ENCODE results near the gene ARL10. TPM values are rescaled to one million over a fixed set of nuclear protein-coding genes. Genes with fewer than 3 reads are reported as not detected.

The ARL10 gene
- total RNA-seq, 4 donors from 2014 or later, result 12.0 to 54.6 (median 16.9) TPM

DNA sequence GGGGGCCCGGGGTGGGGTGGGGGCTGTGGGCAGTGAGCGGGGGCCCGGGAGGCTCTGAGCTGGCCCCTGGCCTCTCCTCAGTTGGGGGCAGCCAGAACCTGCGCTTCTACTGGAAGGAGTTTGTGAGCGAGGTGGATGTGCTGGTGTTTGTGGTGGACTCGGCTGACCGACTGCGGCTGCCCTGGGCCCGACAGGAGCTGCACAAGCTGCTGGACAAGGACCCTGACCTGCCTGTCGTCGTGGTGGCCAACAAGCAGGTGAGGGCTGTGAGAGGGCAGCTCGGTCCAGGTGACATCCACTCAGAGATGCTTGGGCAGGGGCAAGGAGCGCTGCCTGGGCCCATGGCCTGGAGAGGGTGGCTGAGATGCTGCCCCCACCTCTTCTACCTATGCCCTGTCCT, 3.4 kb downstream of the ARL10 start:
- WGBS, 2 donors, result 97 to 98% methylated on average over 11 to 13 of the region's 13 CpGs
- Histone ChIP-seq H3K36me3 (peaks cover 0 to 54% (median 0%) of the 10 kb centered on the region in 3 donors), H3K4me1 (peaks cover 0 to 33% (median 2%) of the 10 kb centered on the region in 4 donors), H3K4me3 (no peak overlapping the region), H3K9me3 (no peaks in the 10 kb centered on the region), H3K27ac (no peak overlapping the region), H3K27me3 (no peaks in the 10 kb centered on the region)
- TF ChIP-seq POLR2A (IDR thresholded peaks at IDR 0.05) (no peak), EP300 (IDR thresholded peaks at IDR 0.05) (no peak)
- TF ChIP-seq, protein P1, sequence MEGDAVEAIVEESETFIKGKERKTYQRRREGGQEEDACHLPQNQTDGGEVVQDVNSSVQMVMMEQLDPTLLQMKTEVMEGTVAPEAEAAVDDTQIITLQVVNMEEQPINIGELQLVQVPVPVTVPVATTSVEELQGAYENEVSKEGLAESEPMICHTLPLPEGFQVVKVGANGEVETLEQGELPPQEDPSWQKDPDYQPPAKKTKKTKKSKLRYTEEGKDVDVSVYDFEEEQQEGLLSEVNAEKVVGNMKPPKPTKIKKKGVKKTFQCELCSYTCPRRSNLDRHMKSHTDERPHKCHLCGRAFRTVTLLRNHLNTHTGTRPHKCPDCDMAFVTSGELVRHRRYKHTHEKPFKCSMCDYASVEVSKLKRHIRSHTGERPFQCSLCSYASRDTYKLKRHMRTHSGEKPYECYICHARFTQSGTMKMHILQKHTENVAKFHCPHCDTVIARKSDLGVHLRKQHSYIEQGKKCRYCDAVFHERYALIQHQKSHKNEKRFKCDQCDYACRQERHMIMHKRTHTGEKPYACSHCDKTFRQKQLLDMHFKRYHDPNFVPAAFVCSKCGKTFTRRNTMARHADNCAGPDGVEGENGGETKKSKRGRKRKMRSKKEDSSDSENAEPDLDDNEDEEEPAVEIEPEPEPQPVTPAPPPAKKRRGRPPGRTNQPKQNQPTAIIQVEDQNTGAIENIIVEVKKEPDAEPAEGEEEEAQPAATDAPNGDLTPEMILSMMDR (IDR thresholded peaks at IDR 0.05), result no peak
- no peak for DNase-seq (ENCODE audit: low spot score in 2 of 2)

DNA sequence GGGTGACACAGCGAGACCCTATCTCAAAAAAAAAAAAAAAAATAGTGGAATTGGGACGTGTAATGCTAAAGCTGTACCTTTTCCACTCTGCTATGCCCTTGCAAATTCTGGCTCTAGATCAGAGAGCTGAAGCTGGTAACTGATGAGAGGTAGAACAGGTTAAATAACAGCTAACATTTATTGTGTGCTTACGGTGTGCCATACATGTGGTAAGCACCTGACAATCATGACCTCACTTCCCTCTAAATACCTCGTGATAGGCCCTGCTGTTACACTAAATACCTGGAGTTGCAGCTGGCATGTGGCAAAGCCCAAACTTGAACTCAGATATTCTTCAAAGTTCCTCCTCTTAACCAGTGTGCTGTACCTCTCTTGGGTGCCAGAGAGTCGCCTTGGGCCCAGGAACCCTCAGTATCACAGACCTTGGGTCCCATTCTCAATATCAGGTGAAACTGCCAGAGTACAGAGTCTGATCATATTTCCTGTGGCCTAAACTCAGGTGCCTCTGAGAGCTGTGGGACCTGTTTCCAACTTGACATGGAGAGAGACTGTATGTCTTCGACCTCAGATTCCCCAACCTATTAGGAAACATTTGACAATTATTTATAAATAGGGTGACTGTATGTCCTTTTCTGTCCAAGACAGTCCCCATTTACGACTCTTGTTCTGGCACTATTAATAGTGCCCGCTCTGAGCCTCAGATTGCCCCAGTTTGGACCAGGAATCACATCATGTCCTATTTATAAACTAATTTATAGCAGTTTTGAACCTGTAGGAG, 4.8 kb downstream of the ARL10 start:
- H3K27me3 ChIP-seq, result no peaks in the 10 kb centered on the region
- WGBS, 2 donors, result 86 to 90% methylated on average over 8 of the region's 8 CpGs
- DNase-seq (ENCODE audit: low spot score in 2 of 2), result no peak
- H3K4me1 ChIP-seq, result peaks cover 0 to 37% (median 0%) of the 10 kb centered on the region in 4 donors
- no peak overlapping the region for H3K4me3 ChIP-seq
- H3K9me3 ChIP-seq, result no peaks in the 10 kb centered on the region
- H3K36me3 ChIP-seq, result peaks cover 0 to 54% (median 0%) of the 10 kb centered on the region in 3 donors
- TF ChIP-seq, protein P1 (IDR thresholded peaks at IDR 0.05), result no peak
- TF ChIP-seq EP300 (IDR thresholded peaks at IDR 0.05) (no peak), POLR2A (IDR thresholded peaks at IDR 0.05) (no peak)
- no peak overlapping the region for H3K27ac ChIP-seq

GRCh38 chr5:176371621-176372539, 6.6 kb downstream of the ARL10 start:
- H3K4me1 ChIP-seq, result peaks cover 0 to 28% (median 0%) of the 10 kb centered on the region in 4 donors
- H3K27ac ChIP-seq, result peak overlapping the region in 2 of 4 donors; percentile 24 to 41
- H3K36me3 ChIP-seq, result peaks cover 0 to 54% (median 0%) of the 10 kb centered on the region in 3 donors
- no peak for TF ChIP-seq POLR2A (IDR thresholded peaks at IDR 0.05)
- H3K9me3 ChIP-seq, result no peaks in the 10 kb centered on the region
- no peak overlapping the region for H3K4me3 ChIP-seq
- no peaks in the 10 kb centered on the region for H3K27me3 ChIP-seq
- no peak for DNase-seq (ENCODE audit: low spot score in 2 of 2)
- 90 to 93% methylated on average over 12 to 13 of the region's 13 CpGs for WGBS, 2 donors

DNA sequence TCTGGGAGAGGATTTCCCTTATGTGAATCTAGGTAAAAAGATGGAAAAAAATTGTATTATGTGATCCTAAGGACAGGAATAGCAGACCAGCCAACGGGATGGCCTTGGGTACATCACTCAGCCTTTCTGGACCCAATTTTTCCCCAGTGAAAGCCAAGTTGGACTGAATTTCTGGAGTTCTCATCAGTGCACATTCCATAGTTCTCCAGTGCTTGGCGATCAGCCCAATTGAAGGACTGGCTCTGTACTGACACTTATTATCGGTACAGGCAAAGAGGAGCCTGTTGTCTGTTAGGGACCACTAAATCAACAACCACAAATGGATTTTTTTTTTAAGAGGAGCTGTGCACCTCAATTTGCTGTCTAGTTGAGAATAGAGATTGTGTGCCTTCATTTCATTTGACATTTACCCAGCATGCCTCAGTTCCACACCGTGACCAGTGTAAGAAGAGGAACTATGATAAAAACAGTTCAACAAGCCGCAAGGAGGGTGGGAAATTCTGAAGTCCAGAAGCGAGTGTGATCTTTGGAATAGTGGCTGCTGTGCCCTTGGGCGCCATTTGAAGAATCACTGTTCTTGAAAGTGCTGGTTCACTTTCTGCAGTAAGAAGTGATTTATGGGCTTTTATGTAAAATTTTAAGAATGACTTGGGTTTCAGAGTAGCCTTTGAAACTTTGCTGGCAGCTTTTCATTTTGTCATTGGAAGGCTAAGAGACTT, 8.0 kb downstream of the ARL10 start:
- peaks cover 0 to 28% (median 0%) of the 10 kb centered on the region in 4 donors for H3K4me1 ChIP-seq
- DNase-seq (ENCODE audit: low spot score in 2 of 2), result peak; percentile 42 to 51
- no peak for TF ChIP-seq EP300 (IDR thresholded peaks at IDR 0.05)
- TF ChIP-seq, protein P1 (IDR thresholded peaks at IDR 0.05), result no peak
- H3K4me3 ChIP-seq, result no peak overlapping the region
- H3K36me3 ChIP-seq, result peaks cover 0 to 48% (median 0%) of the 10 kb centered on the region in 3 donors
- WGBS, 2 donors, result 30 to 37% methylated on average over 7 of the region's 7 CpGs
- H3K9me3 ChIP-seq, result no peaks in the 10 kb centered on the region
- no peaks in the 10 kb centered on the region for H3K27me3 ChIP-seq
- peak overlapping the region in 2 of 4 donors; percentile 39 to 47 for H3K27ac ChIP-seq

DNA sequence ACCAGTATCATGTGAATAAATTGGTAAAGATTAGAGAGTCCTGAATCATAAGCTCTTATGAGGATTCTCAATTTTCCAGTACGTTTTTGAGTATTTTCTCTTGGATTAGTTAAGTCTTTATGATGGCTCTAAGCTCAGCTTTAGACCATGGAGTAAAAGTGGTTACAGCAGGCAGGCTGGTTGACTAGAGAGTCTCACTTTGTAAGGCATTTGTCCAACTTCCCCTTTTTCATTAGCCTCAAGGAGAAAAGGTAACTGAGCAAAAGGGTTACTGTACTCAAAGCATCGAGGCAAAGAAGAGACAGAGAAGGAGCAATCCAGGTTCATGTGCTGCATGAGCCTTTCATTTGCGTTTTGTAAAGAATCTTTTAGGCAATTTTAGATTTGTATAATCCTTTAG, 14.6 kb downstream of the ARL10 start:
- H3K9me3 ChIP-seq, result no peaks in the 10 kb centered on the region
- no peaks in the 10 kb centered on the region for H3K27me3 ChIP-seq
- H3K4me1 ChIP-seq, result no peaks in the 10 kb centered on the region
- no peak overlapping the region for H3K27ac ChIP-seq
- no peak for DNase-seq (ENCODE audit: low spot score in 2 of 2)
- WGBS, 2 donors, result 86 to 88% methylated on average over 3 of the region's 3 CpGs
- TF ChIP-seq, protein P1 (IDR thresholded peaks at IDR 0.05), result no peak
- no peak for TF ChIP-seq POLR2A (IDR thresholded peaks at IDR 0.05)
- no peak for TF ChIP-seq EP300 (IDR thresholded peaks at IDR 0.05)
- H3K36me3 ChIP-seq, result peaks cover 0 to 51% (median 18%) of the 10 kb centered on the region in 3 donors
- H3K4me3 ChIP-seq, result no peak overlapping the region

All from tibial nerve (tissue), 4 donors.